T-helper 2 cell treated with Interferon-gamma antibody and Interleukin-4, amounts not matched to agents 5 μg/mL and 100 μg/mL, for 36 hours (primary cell): ENCODE data around the gene NT5C.
"Not testable (repeated sequence)": the region's sequence is repeated elsewhere in the genome, so short reads cannot be mapped to it uniquely, and the experiment has no call there.

Source experiments
- DNase-seq: peaks from one replicate; pipeline ENCODE4 v3.0.0; 2021; ENCODE audit warnings: low spot score
- H3K27ac Mint-ChIP-seq: one replicate; pipeline ENCODE4 v1.8.0; 2021; ENCODE audit warnings: mild to moderate bottlenecking, mixed read lengths
- H3K27me3 Mint-ChIP-seq: one replicate; pipeline ENCODE4 v1.8.0; 2021; ENCODE audit warnings: low read depth, mixed read lengths
- H3K36me3 Mint-ChIP-seq: one replicate; pipeline ENCODE4 v1.8.0; 2021; ENCODE audit warnings: low read depth, mixed read lengths
- H3K4me1 Mint-ChIP-seq: one replicate; pipeline ENCODE4 v1.8.0; 2021; ENCODE audit warnings: low read depth, mixed read lengths
- H3K4me3 Mint-ChIP-seq: one replicate; pipeline ENCODE4 v1.8.0; 2022; ENCODE audit warnings: mild to moderate bottlenecking, moderate library complexity, mixed read lengths
- H3K9me3 Mint-ChIP-seq: one replicate; pipeline ENCODE4 v1.8.0; 2021; ENCODE audit warnings: mixed read lengths

NT5C gene

GRCh38 chr17:75133001-75133400 is 1.5 kb upstream of the NT5C start:
- H3K9me3 Mint-ChIP-seq: no peaks in the 10 kb centered on the region
- no peak overlapping the region for H3K27ac Mint-ChIP-seq

DNA sequence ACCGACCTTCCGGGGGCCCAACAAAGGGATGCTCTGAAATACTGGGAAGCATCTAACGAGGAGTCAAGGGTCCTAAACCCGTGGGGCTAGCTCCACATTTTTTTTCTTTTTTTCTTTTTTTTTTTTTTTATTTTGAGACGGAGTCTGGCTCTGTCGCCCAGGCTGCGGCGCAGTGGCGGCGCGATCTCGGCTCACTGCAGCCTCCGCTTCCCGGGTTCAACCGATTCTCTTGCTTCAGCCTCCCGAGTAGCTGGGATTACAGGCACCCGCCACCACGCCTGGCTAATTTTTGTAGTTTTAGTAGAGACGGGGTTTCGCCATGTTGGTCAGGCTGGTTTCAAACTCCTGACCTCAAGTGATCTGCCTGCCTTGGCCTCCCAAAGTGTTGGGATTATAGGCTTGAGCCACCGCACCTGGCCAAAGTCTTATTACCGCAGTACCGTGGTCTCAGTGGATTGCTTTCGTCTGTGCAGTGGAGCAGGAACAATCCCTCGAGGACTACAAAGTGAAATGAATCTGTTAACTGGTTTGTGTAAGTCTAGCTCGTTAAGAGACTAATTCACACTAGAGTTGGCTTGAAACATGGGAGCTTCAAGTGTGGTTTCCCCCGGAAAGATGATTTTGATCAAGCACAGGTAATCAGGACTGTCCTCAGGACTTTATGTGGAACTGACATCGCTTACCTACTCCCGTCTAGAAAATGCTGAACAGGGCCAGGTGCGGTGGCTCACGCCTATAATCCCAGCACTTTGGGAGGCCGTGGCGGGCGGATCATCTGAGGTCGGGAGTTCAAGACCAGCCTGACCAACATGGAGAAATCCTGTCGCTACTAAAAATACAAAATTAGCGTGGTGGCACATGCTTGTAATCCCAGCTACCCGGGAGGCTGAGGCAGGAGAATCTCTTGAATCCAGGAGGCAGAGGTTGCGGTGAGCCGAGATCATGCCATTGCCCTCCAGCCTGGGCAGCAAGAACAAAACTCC is 767 bp upstream of the NT5C start:
- H3K9me3 Mint-ChIP-seq, DNase-seq, H3K27me3 Mint-ChIP-seq: not testable (repeated sequence)
- H3K36me3 Mint-ChIP-seq: peaks cover 23% of the 10 kb centered on the region
- H3K4me1 Mint-ChIP-seq: peaks cover 18% of the 10 kb centered on the region
- peak overlapping the region; percentile 85 for H3K4me3 Mint-ChIP-seq
- H3K27ac Mint-ChIP-seq: peak overlapping the region; percentile 80

More at GRCh38 chr17:75133001-75133400, 1.5 kb upstream of the NT5C start:
- DNase-seq: no peak
- Mint-ChIP-seq H3K27me3 (no peaks in the 10 kb centered on the region), H3K4me3 (no peak overlapping the region), H3K36me3 (peaks cover 23% of the 10 kb centered on the region), H3K4me1 (peaks cover 18% of the 10 kb centered on the region)

DNA sequence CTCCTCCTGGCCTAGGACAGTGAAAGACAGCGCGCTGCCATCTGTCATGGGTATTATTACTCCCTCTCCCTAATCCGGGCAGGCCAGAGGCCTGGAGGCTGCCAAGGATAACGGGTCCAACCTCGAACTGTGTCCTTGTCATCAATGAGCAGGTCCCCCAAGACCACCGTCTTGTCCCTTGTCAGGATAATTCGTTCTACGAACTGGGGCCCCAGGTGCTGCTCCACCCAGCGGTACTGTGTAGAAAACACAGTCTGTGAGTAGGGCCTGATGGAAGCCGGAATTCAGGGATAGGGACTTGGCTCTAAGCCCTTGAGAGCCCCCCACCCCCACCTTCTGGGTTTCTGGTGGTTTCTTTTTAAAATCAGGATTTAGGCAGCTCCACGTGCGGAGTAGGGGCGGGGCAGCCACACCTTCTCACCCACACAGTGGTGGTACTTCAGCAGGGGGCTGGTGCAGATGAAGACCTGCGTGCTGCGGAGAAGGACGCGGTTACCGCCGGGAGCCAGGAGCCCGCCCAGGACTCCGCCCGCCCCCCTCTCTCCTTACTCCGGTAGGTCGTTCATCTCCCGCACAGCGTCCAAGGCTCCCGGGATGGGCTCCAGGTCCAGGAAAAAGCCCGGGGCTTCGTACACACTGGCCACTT is 787 bp downstream of the NT5C start:
- no peaks in the 10 kb centered on the region for H3K9me3 Mint-ChIP-seq
- H3K4me3 Mint-ChIP-seq: peak overlapping the region; percentile 90
- H3K4me1 Mint-ChIP-seq: peaks cover 21% of the 10 kb centered on the region
- DNase-seq: no peak
- peak overlapping the region; percentile 90 for H3K27ac Mint-ChIP-seq
- no peaks in the 10 kb centered on the region for H3K27me3 Mint-ChIP-seq
- H3K36me3 Mint-ChIP-seq: peaks cover 21% of the 10 kb centered on the region

DNA sequence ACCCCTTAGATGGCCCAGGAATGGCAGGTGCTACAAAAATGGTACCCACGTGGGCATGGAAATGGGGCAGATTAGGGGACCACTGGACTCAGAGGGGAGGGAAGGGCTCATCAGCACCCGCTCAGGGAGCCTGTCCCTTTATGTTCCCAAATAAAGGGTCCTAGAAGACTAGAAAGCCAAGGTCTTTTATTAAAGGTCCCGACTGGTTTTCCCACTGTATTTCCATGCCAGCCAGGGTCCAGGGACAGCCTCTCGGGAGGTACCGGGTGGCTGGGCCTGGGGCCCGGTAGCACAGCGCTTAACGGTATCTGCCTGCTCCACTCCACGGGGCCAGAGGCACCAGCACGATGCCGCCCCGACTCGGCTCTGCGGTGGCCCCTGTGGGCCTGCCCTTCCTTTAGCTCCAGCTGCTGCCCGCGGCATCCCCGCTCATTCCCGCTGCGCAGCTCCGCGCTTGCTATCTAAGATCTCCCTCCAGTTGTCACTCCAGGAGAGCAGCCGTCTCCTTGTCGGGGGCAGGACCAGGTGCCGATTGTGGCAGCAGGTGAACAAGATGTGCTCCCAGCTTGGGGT is 1.4 kb downstream of the NT5C start:
- H3K9me3 Mint-ChIP-seq: no peaks in the 10 kb centered on the region
- DNase-seq: no peak
- H3K27me3 Mint-ChIP-seq: no peaks in the 10 kb centered on the region
- peak overlapping the region; percentile 90 for H3K27ac Mint-ChIP-seq
- peaks cover 24% of the 10 kb centered on the region for H3K4me1 Mint-ChIP-seq
- H3K36me3 Mint-ChIP-seq: peaks cover 19% of the 10 kb centered on the region
- peak overlapping the region; percentile 90 for H3K4me3 Mint-ChIP-seq

DNA sequence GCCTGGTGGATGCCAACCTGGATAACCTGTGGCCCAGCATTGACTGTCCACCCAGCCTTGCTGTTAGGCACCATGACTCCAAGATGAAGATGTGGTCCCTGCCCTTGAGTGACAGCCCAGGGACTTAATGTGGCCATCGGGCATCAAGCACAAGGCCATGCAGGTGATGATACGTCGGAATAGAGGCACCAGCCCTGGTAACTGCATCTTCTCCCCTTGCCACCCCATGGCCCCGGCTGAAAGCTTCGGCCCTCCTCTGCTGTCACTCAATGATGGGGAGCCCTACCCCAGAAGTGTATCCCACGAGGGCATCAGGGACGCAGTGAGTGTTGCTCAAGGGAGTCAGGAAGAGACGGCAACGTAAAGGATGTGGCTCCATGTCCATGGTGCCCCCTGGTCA is 2.0 kb downstream of the NT5C start:
- peaks cover 29% of the 10 kb centered on the region for H3K4me1 Mint-ChIP-seq
- H3K9me3 Mint-ChIP-seq: no peaks in the 10 kb centered on the region
- H3K27ac Mint-ChIP-seq: peak overlapping the region; percentile 31
- peak overlapping the region; percentile 67 for H3K4me3 Mint-ChIP-seq
- DNase-seq: no peak
- H3K36me3 Mint-ChIP-seq: peaks cover 21% of the 10 kb centered on the region
- no peaks in the 10 kb centered on the region for H3K27me3 Mint-ChIP-seq

DNA sequence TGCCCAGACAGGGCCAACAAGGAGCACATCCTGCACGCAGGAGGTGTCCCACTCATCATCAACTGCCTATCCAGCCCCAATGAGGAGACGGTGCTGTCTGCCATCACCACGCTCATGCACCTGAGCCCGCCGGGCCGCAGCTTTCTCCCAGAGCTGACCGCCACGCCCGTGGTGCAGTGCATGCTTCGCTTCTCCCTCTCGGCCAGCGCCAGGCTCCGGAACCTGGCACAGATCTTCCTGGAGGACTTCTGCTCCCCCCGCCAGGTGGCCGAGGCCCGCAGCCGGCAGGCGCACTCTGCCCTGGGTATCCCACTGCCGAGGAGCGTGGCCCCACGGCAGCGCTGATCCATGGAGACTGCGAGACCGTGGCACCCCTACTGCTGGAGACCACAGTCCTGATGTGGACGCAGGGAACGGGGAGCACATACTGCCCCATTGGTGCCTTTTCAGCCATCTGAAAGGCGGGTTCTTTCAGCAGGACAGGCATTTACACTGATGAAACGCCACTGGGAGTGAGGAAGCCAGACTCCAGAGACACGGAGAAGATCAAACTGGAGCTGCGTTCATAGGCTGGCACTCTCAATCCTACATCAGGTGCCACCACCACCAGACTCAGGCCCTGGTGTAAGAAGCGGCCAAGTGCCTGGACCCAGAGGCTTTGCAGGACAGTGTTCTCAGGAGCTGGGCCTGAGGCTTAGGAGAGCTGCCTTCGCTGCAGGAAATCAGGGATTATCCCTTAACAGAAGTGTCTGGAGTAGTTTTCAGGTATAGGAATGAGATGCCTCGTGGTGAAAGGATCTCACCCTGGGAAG is 2.6 kb downstream of the NT5C start:
- Mint-ChIP-seq H3K4me1 (peaks cover 36% of the 10 kb centered on the region), H3K9me3 (no peaks in the 10 kb centered on the region), H3K27me3 (no peaks in the 10 kb centered on the region), H3K27ac (no peak overlapping the region), H3K4me3 (no peak overlapping the region), H3K36me3 (peaks cover 28% of the 10 kb centered on the region)
- no peak for DNase-seq

DNA sequence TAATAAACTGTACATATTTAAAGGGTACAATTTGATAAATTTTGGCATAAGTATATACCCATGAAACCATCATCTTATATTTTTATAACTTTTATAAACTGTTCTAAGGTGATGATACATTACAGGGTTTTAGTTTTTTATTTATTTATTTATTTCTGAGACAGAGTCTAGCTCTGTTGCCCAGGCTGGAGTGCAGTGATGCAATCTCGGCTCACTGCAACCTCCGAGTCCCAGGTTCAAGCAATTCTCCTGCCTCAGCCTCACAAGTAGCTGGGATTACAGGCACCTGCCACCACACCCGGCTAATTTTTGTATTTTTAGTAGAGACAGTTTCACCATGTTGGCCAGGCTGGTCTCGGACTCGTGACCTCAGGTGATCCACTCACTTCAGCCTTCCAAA is 3.6 kb downstream of the NT5C start:
- H3K9me3 Mint-ChIP-seq, H3K4me3 Mint-ChIP-seq, DNase-seq, H3K27me3 Mint-ChIP-seq: not testable (repeated sequence)
- peaks cover 37% of the 10 kb centered on the region for H3K4me1 Mint-ChIP-seq
- H3K36me3 Mint-ChIP-seq: peaks cover 29% of the 10 kb centered on the region
- peak overlapping the region; percentile 63 for H3K27ac Mint-ChIP-seq

DNA sequence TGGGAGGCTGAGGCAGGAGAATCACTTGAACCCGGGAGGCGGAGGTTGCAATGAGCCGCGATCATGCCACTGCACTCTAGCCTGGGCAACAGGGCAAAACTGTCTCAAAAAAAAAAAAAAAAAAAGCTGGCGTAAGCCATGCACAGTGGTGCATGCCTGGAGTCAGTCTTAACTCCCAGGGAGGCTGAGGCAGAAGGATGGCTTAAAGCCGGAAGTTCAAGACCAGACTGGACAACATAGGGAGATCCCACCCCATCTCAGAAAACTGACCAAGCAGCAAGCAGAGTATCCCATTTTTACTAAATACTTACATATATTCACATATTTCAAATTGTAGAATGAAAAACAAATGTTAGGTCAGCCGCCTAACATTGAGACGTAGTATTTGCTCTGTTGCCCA is 4.6 kb downstream of the NT5C start:
- peaks cover 34% of the 10 kb centered on the region for H3K4me1 Mint-ChIP-seq
- no peaks in the 10 kb centered on the region for H3K27me3 Mint-ChIP-seq
- no peak overlapping the region for H3K27ac Mint-ChIP-seq
- no peak overlapping the region for H3K4me3 Mint-ChIP-seq
- H3K36me3 Mint-ChIP-seq: peaks cover 29% of the 10 kb centered on the region
- DNase-seq: no peak
- H3K9me3 Mint-ChIP-seq: no peaks in the 10 kb centered on the region

- peaks cover 34% of the 10 kb centered on the region for H3K4me1 Mint-ChIP-seq
- H3K27ac Mint-ChIP-seq: peak overlapping the region; percentile 84
- no peaks in the 10 kb centered on the region for H3K27me3 Mint-ChIP-seq
- no peak for DNase-seq
- H3K9me3 Mint-ChIP-seq: no peaks in the 10 kb centered on the region
- H3K36me3 Mint-ChIP-seq: peaks cover 31% of the 10 kb centered on the region
- peak overlapping the region; percentile 47 for H3K4me3 Mint-ChIP-seq
Measured at GRCh38 chr17:75125984-75126383, 5.6 kb downstream of the NT5C start.

DNA sequence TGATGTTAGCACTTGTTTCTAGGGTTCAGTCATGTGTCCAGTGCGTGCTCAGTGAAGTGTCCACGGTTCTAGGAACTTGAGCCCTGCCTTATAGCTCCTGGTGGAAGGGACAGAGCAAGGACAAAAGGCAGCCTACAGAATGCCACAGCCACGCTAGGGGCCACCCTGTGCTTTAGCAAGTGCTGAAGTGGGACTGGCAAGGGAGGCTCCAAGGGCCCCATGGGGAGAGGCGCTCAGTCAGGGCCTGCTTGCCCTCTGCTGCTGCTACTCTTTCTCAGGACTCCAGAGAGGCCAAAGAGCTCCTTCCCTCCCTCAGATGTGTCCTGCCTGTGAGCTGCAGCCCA is 6.8 kb downstream of the NT5C start:
- Mint-ChIP-seq H3K27ac (peak overlapping the region; percentile 91), H3K4me3 (peak overlapping the region; percentile 65), H3K27me3 (no peaks in the 10 kb centered on the region), H3K9me3 (no peaks in the 10 kb centered on the region), H3K36me3 (peaks cover 31% of the 10 kb centered on the region), H3K4me1 (peaks cover 30% of the 10 kb centered on the region)
- no peak for DNase-seq

GRCh38 chr17:75124041-75124818 is 7.3 kb downstream of the NT5C start:
- peak; percentile 44 for DNase-seq
- Mint-ChIP-seq H3K4me1 (peaks cover 27% of the 10 kb centered on the region), H3K27me3 (no peaks in the 10 kb centered on the region), H3K9me3 (no peaks in the 10 kb centered on the region), H3K27ac (peak overlapping the region; percentile 91), H3K36me3 (peaks cover 25% of the 10 kb centered on the region), H3K4me3 (peak overlapping the region; percentile 65)

- DNase-seq: no peak
- Mint-ChIP-seq H3K36me3 (peaks cover 25% of the 10 kb centered on the region), H3K9me3 (no peaks in the 10 kb centered on the region), H3K27ac (no peak overlapping the region), H3K4me3 (no peak overlapping the region), H3K27me3 (no peaks in the 10 kb centered on the region), H3K4me1 (peaks cover 16% of the 10 kb centered on the region)
Measured at GRCh38 chr17:75118307-75118706, 13.2 kb downstream of the NT5C start.

GRCh38 chr17:75116737-75117136 is 14.8 kb downstream of the NT5C start:
- Mint-ChIP-seq H3K4me1 (peaks cover 22% of the 10 kb centered on the region), H3K4me3 (no peak overlapping the region), H3K27me3 (no peaks in the 10 kb centered on the region), H3K36me3 (peaks cover 35% of the 10 kb centered on the region), H3K27ac (no peak overlapping the region), H3K9me3 (no peaks in the 10 kb centered on the region)
- no peak for DNase-seq
